ENCODE results near the gene SPEG. TPM values are rescaled to one million over a fixed set of nuclear protein-coding genes. Genes with fewer than 3 reads are reported as not detected.

SPEG gene
- total and polyA plus RNA-seq, 2 experiments from 2014 or later, result 12.6 to 32.4 TPM

DNA sequence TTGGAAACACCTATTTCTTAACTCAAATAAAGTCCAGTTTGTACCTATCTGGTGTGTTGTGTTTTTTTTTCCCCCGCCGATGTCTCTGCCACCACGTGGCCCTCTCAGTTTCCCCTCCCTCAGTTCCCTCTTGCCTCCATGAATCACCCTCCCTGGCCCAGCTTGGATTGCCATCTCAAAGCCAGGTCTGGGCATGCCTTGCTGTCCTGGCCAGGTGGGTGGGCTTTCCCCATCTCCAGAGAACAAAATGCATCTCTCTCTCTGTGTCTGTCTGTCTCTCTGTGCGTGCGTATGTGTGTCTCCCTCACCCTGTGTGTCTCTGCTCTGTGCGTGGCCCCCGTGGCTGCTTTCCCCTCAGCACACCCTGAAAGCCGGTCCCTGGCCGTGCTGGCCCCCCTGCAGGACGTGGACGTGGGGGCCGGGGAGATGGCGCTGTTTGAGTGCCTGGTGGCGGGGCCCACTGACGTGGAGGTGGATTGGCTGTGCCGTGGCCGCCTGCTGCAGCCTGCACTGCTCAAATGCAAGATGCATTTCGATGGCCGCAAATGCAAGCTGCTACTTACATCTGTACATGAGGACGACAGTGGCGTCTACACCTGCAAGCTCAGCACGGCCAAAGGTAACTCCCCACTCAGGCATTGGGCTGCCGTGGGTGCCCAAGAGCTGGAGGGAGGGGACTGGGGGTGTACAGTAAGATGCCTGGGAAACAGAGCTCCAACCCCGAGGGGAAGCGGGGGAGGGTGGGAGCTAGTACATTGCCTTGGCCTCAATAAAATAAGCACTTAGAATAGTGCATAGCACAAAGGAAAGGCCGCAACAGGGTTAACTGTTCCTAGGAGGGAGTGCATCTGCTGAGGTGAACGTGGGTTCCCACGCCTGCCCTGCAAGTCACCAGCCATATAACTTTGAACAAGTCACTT, 32.4 kb downstream of the SPEG start:
- Histone ChIP-seq H3K36me3 (ENCODE audit: insufficient read depth) (no peaks in the 10 kb centered on the region), H3K4me1 (ENCODE audit: insufficient read depth) (no peaks in the 10 kb centered on the region), H3K9me2 (ENCODE audit: insufficient read depth) (no peaks in the 10 kb centered on the region), H3F3A (replicated peaks; ENCODE audit: low read depth) (no peaks in the 10 kb centered on the region), H3K4me2 (no peak overlapping the region), H3K4me3 (no peak overlapping the region), H2AFZ (no peak overlapping the region), H3K27ac (ENCODE audit: low read depth) (no peak overlapping the region), H3K79me2 (replicated peaks; ENCODE audit: insufficient read depth) (no peaks in the 10 kb centered on the region), H4K20me1 (replicated peaks; ENCODE audit: insufficient read depth) (no peaks in the 10 kb centered on the region), H3K27me3 (ENCODE audit: insufficient read depth) (no peaks in the 10 kb centered on the region)
- Mint-ChIP-seq H3K4me3 (no peak overlapping the region), H3K27ac (no peak overlapping the region), H3K9me3 (no peaks in the 10 kb centered on the region), H3K27me3 (ENCODE audit: insufficient read depth, low read depth, poor library complexity) (peaks cover 27% of the 10 kb centered on the region), H3K36me3 (ENCODE audit: low read depth) (peaks cover 11% of the 10 kb centered on the region), H3K4me1 (no peaks in the 10 kb centered on the region; the same call in 2 of the 3 replicates)
- DNase-seq (ENCODE audit: low spot score) (no peak), ATAC-seq (no peak)
- TF ChIP-seq, protein P1, sequence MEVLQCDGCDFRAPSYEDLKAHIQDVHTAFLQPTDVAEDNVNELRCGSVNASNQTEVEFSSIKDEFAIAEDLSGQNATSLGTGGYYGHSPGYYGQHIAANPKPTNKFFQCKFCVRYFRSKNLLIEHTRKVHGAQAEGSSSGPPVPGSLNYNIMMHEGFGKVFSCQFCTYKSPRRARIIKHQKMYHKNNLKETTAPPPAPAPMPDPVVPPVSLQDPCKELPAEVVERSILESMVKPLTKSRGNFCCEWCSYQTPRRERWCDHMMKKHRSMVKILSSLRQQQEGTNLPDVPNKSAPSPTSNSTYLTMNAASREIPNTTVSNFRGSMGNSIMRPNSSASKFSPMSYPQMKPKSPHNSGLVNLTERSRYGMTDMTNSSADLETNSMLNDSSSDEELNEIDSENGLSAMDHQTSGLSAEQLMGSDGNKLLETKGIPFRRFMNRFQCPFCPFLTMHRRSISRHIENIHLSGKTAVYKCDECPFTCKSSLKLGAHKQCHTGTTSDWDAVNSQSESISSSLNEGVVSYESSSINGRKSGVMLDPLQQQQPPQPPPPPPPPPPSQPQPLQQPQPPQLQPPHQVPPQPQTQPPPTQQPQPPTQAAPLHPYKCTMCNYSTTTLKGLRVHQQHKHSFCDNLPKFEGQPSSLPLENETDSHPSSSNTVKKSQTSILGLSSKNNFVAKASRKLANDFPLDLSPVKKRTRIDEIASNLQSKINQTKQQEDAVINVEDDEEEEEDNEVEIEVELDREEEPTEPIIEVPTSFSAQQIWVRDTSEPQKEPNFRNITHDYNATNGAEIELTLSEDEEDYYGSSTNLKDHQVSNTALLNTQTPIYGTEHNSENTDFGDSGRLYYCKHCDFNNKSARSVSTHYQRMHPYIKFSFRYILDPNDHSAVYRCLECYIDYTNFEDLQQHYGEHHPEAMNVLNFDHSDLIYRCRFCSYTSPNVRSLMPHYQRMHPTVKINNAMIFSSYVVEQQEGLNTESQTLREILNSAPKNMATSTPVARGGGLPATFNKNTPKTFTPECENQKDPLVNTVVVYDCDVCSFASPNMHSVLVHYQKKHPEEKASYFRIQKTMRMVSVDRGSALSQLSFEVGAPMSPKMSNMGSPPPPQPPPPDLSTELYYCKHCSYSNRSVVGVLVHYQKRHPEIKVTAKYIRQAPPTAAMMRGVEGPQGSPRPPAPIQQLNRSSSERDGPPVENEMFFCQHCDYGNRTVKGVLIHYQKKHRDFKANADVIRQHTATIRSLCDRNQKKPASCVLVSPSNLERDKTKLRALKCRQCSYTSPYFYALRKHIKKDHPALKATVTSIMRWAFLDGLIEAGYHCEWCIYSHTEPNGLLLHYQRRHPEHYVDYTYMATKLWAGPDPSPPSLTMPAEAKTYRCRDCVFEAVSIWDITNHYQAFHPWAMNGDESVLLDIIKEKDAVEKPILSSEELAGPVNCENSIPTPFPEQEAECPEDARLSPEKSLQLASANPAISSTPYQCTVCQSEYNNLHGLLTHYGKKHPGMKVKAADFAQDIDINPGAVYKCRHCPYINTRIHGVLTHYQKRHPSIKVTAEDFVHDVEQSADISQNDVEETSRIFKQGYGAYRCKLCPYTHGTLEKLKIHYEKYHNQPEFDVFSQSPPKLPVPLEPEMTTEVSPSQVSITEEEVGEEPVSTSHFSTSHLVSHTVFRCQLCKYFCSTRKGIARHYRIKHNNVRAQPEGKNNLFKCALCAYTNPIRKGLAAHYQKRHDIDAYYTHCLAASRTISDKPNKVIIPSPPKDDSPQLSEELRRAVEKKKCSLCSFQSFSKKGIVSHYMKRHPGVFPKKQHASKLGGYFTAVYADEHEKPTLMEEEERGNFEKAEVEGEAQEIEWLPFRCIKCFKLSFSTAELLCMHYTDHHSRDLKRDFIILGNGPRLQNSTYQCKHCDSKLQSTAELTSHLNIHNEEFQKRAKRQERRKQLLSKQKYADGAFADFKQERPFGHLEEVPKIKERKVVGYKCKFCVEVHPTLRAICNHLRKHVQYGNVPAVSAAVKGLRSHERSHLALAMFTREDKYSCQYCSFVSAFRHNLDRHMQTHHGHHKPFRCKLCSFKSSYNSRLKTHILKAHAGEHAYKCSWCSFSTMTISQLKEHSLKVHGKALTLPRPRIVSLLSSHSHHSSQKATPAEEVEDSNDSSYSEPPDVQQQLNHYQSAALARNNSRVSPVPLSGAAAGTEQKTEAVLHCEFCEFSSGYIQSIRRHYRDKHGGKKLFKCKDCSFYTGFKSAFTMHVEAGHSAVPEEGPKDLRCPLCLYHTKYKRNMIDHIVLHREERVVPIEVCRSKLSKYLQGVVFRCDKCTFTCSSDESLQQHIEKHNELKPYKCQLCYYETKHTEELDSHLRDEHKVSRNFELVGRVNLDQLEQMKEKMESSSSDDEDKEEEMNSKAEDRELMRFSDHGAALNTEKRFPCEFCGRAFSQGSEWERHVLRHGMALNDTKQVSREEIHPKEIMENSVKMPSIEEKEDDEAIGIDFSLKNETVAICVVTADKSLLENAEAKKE (CRISPR knock-in tag; IDR thresholded peaks at IDR 0.05), result no peak
- TF ChIP-seq ZNF114 (CRISPR knock-in tag; IDR thresholded peaks at IDR 0.05), result no peak
- TF ChIP-seq, protein P2, sequence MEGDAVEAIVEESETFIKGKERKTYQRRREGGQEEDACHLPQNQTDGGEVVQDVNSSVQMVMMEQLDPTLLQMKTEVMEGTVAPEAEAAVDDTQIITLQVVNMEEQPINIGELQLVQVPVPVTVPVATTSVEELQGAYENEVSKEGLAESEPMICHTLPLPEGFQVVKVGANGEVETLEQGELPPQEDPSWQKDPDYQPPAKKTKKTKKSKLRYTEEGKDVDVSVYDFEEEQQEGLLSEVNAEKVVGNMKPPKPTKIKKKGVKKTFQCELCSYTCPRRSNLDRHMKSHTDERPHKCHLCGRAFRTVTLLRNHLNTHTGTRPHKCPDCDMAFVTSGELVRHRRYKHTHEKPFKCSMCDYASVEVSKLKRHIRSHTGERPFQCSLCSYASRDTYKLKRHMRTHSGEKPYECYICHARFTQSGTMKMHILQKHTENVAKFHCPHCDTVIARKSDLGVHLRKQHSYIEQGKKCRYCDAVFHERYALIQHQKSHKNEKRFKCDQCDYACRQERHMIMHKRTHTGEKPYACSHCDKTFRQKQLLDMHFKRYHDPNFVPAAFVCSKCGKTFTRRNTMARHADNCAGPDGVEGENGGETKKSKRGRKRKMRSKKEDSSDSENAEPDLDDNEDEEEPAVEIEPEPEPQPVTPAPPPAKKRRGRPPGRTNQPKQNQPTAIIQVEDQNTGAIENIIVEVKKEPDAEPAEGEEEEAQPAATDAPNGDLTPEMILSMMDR (conservative IDR thresholded peaks at IDR 0.05; ENCODE audit: low read depth in 2 of 2), result no peak
- no peak for TF ChIP-seq EZH2 (IDR thresholded peaks at IDR 0.05; ENCODE audit: low read depth, unreplicated experiment)
- TF ChIP-seq CREB1 (CRISPR knock-in tag; IDR thresholded peaks at IDR 0.05; ENCODE audit: low read depth), result no peak
- TF ChIP-seq NANOG (IDR thresholded peaks at IDR 0.05; ENCODE audit: borderline replicate concordance), result no peak
- no peak for TF ChIP-seq POLR2AphosphoS5 (IDR thresholded peaks at IDR 0.05; ENCODE audit: low read depth)
- TF ChIP-seq EZH2phosphoT487 (IDR thresholded peaks at IDR 0.05; ENCODE audit: unreplicated experiment), result no peak
- TF ChIP-seq, protein P3, sequence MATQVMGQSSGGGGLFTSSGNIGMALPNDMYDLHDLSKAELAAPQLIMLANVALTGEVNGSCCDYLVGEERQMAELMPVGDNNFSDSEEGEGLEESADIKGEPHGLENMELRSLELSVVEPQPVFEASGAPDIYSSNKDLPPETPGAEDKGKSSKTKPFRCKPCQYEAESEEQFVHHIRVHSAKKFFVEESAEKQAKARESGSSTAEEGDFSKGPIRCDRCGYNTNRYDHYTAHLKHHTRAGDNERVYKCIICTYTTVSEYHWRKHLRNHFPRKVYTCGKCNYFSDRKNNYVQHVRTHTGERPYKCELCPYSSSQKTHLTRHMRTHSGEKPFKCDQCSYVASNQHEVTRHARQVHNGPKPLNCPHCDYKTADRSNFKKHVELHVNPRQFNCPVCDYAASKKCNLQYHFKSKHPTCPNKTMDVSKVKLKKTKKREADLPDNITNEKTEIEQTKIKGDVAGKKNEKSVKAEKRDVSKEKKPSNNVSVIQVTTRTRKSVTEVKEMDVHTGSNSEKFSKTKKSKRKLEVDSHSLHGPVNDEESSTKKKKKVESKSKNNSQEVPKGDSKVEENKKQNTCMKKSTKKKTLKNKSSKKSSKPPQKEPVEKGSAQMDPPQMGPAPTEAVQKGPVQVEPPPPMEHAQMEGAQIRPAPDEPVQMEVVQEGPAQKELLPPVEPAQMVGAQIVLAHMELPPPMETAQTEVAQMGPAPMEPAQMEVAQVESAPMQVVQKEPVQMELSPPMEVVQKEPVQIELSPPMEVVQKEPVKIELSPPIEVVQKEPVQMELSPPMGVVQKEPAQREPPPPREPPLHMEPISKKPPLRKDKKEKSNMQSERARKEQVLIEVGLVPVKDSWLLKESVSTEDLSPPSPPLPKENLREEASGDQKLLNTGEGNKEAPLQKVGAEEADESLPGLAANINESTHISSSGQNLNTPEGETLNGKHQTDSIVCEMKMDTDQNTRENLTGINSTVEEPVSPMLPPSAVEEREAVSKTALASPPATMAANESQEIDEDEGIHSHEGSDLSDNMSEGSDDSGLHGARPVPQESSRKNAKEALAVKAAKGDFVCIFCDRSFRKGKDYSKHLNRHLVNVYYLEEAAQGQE (IDR thresholded peaks at IDR 0.05; ENCODE audit: unreplicated experiment), result no peak
- TF ChIP-seq JUNB (IDR thresholded peaks at IDR 0.05; ENCODE audit: unreplicated experiment), result no peak
- TF ChIP-seq, protein P4, sequence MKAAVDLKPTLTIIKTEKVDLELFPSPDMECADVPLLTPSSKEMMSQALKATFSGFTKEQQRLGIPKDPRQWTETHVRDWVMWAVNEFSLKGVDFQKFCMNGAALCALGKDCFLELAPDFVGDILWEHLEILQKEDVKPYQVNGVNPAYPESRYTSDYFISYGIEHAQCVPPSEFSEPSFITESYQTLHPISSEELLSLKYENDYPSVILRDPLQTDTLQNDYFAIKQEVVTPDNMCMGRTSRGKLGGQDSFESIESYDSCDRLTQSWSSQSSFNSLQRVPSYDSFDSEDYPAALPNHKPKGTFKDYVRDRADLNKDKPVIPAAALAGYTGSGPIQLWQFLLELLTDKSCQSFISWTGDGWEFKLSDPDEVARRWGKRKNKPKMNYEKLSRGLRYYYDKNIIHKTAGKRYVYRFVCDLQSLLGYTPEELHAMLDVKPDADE (IDR thresholded peaks at IDR 0.05), result no peak
- no peak for TF ChIP-seq ZNF331 (CRISPR knock-in tag; IDR thresholded peaks at IDR 0.05; ENCODE audit: low read depth)

All from GM23338 (cell line).